OCI-LY3 (cell line): ENCODE measurements around the gene TRIM61.
"Not testable (repeated sequence)": the region's sequence is repeated elsewhere in the genome, so short reads cannot be mapped to it uniquely, and the experiment has no call there.

ENCODE experiments used
- H2AFZ ChIP-seq: fragments of 200-600, 300-600 bp; shearing (Covaris generic); 2 replicates; pipeline ENCODE4 v1.6.0; 2014; ENCODE audit warnings: antibody characterized with exemption, low read depth, low read length
- H3K27ac ChIP-seq: fragments of 200-600, 300-600 bp; sonication (generic); 2 replicates; pipeline ENCODE4 v1.5.1; 2014; ENCODE audit warnings: mild to moderate bottlenecking, low read length, moderate library complexity, mixed read lengths
- H3K27me3 ChIP-seq: fragments of 200-600, 300-600 bp; sonication (generic); 2 replicates; pipeline ENCODE4 v1.6.1; 2014; ENCODE audit warnings: low read depth, low read length, mixed read lengths
- H3K36me3 ChIP-seq: fragments of 200-600, 300-600 bp; sonication (generic); replicated peaks from 2 replicates; pipeline ENCODE3; 2014; ENCODE audit warnings: low read depth, low read length, mixed read lengths
- H3K4me1 ChIP-seq: fragments of 300-600, 200-600 bp; sonication (generic); 2 replicates; pipeline ENCODE4 v1.6.1; 2014; ENCODE audit warnings: low read length, mixed read lengths
- H3K4me2 ChIP-seq: fragments of 200-600, 300-600 bp; sonication (generic); 2 replicates; pipeline ENCODE4 v1.6.1; 2014; ENCODE audit warnings: low read length, mixed read lengths
- H3K4me3 ChIP-seq: fragments of 300-600, 200-600 bp; sonication (generic); 2 replicates; pipeline ENCODE4 v1.5.1; 2014; ENCODE audit warnings: antibody characterized with exemption, mild to moderate bottlenecking, low read length, moderate library complexity
- H3K79me2 ChIP-seq: fragments of 300-600, 200-600 bp; shearing (Covaris generic); 2 replicates; pipeline ENCODE4 v1.6.1; 2014; ENCODE audit warnings: mild to moderate bottlenecking, low read length, mixed read lengths
- H3K9ac ChIP-seq: fragments of 300-600, 200-600 bp; shearing (Covaris generic); 2 replicates; pipeline ENCODE4 v1.6.0; 2014; ENCODE audit warnings: mild to moderate bottlenecking, low read length, moderate library complexity
- H3K9me3 ChIP-seq: fragments of 200-600, 300-600 bp; shearing (Covaris generic); 2 replicates; pipeline ENCODE4 v1.6.1; 2014; ENCODE audit warnings: low read length, mixed read lengths; ENCODE audit not compliant: insufficient read depth
- H4K20me1 ChIP-seq: fragments of 200-600, 300-600 bp; sonication (generic); 2 replicates; pipeline ENCODE4 v1.6.1; 2016; ENCODE audit warnings: low read length, mixed read lengths; ENCODE audit not compliant: insufficient read depth
- CTCF ChIP-seq: fragments of 200-600, 300-600 bp; sonication (generic); IDR thresholded peaks from 2 replicates; pipeline ENCODE4 v1.5.1; 2014; ENCODE audit warnings: antibody characterized with exemption, low read length, low read depth
- EZH2phosphoT487 ChIP-seq: fragments of 200-600 bp; shearing (Covaris generic); IDR thresholded peaks from 2 replicates; pipeline ENCODE4 v1.6.1; 2018; ENCODE audit warnings: antibody characterized with exemption, mixed run types, low read depth

The TRIM61 gene

GRCh38 chr4:164952551-164952950, 24.9 kb downstream of the TRIM61 start:
- H3K36me3 ChIP-seq, result no peaks in the 10 kb centered on the region
- H3K27me3 ChIP-seq, result no peaks in the 10 kb centered on the region
- H3K9me3 ChIP-seq, result no peaks in the 10 kb centered on the region
- H4K20me1 ChIP-seq, result no peaks in the 10 kb centered on the region
- H3K79me2 ChIP-seq, result peaks cover 6% of the 10 kb centered on the region
- H3K4me1 ChIP-seq, result peaks cover 7% of the 10 kb centered on the region
- no peak overlapping the region for H2AFZ ChIP-seq
- H3K9ac ChIP-seq, result no peak overlapping the region
- H3K27ac ChIP-seq, result no peak overlapping the region
- H3K4me3 ChIP-seq, result no peak overlapping the region
- no peak for TF ChIP-seq EZH2phosphoT487
- TF ChIP-seq CTCF, result no peak
- no peak overlapping the region for H3K4me2 ChIP-seq

- Histone ChIP-seq H3K4me1 (peaks cover 3% of the 10 kb centered on the region; the same call in 1 of the 2 replicates), H3K27me3 (no peaks in the 10 kb centered on the region), H3K79me2 (no peaks in the 10 kb centered on the region), H3K27ac (no peak overlapping the region), H3K36me3 (no peaks in the 10 kb centered on the region), H3K4me2 (no peak overlapping the region), H4K20me1 (no peaks in the 10 kb centered on the region), H2AFZ (0 out of 2 replicates have a peak overlapping the region, but pooled peaks have one; percentile 0), H3K4me3 (no peak overlapping the region), H3K9ac (no peak overlapping the region), H3K9me3 (no peaks in the 10 kb centered on the region)
- TF ChIP-seq CTCF (peak; percentile 61), EZH2phosphoT487 (no peak)
Observed at GRCh38 chr4:164949448-164950143, 27.9 kb downstream of the TRIM61 start.

- Histone ChIP-seq H3K27ac (no peak overlapping the region), H2AFZ (no peak overlapping the region), H3K79me2 (no peaks in the 10 kb centered on the region), H3K4me3 (no peak overlapping the region), H3K9ac (no peak overlapping the region), H3K4me1 (peaks cover 3% of the 10 kb centered on the region; the same call in 1 of the 2 replicates), H3K36me3 (no peaks in the 10 kb centered on the region), H3K9me3 (no peaks in the 10 kb centered on the region), H4K20me1 (no peaks in the 10 kb centered on the region), H3K27me3 (no peaks in the 10 kb centered on the region), H3K4me2 (no peak overlapping the region)
- TF ChIP-seq CTCF, result no peak
- no peak for TF ChIP-seq EZH2phosphoT487
Observed at GRCh38 chr4:164948975-164949374, 28.5 kb downstream of the TRIM61 start.

GRCh38 chr4:164948006-164948405, 29.5 kb downstream of the TRIM61 start:
- H4K20me1 ChIP-seq, H3K9me3 ChIP-seq, H3K27ac ChIP-seq, H3K4me3 ChIP-seq, H3K4me1 ChIP-seq, H2AFZ ChIP-seq, H3K27me3 ChIP-seq, H3K9ac ChIP-seq, H3K79me2 ChIP-seq, H3K36me3 ChIP-seq, H3K4me2 ChIP-seq: not testable (repeated sequence)
